A673 (cell line): ENCODE data around the gene DMBX1. TPM values are rescaled to one million over a fixed set of nuclear protein-coding genes. Genes with fewer than 3 reads are reported as not detected.
A peak's percentile ranks its signal among the peaks of the same experiment; 100 is the strongest.

Experiments
- BruUV-seq: library from RNA; stranded (reverse); fragments of 400-500 nt; replicated peaks from 2 replicates; lab custom pipeline; 2021; lab: Mats Ljungman, UMichigan
- CTCF ChIA-PET: fragments of 300-600 bp; sonication (Branson Sonifier 250); formaldehyde crosslinking; loops from one replicate; lab custom pipeline; 2022; ENCODE audit warnings: antibody characterized with exemption; lab: Charles Lee
- POLR2A ChIA-PET: fragments of 300-600 bp; sonication (Branson Sonifier 250); formaldehyde crosslinking; loops from one replicate; lab custom pipeline; 2022; ENCODE audit warnings: antibody characterized with exemption; ENCODE audit not compliant: low non-redundant PET; lab: Charles Lee
- DNase-seq: peaks from one replicate; pipeline ENCODE4 v3.0.0-alpha.2; 2015; ENCODE audit warnings: low spot score
- H3K27ac ChIP-seq: fragments of 200-600 bp; sonication (generic); 2 replicates; pipeline ENCODE4 v1.5.1; 2016; ENCODE audit warnings: mixed run types, low read depth, mild to moderate bottlenecking, mixed read lengths, antibody characterized with exemption, low read length; ENCODE audit not compliant: poor library complexity, severe bottlenecking
- H3K27me3 ChIP-seq: fragments of 200-600 bp; sonication (generic); replicated peaks from 2 replicates; pipeline ENCODE4 v1.6.1; 2017; ENCODE audit warnings: mixed run types, low read depth, mild to moderate bottlenecking, mixed read lengths, antibody characterized with exemption, low read length; ENCODE audit not compliant: insufficient read depth, poor library complexity
- H3K36me3 ChIP-seq: fragments of 200-600 bp; sonication (generic); 2 replicates; pipeline ENCODE4 v1.6.1; 2016; ENCODE audit warnings: mixed run types, mild to moderate bottlenecking, mixed read lengths, antibody characterized with exemption, low read length; ENCODE audit not compliant: insufficient read depth, poor library complexity, severe bottlenecking
- H3K4me1 ChIP-seq: fragments of 200-600 bp; sonication (generic); 2 replicates; pipeline ENCODE4 v1.6.1; 2017; ENCODE audit warnings: mixed run types, mild to moderate bottlenecking, mixed read lengths, antibody characterized with exemption, low read length; ENCODE audit not compliant: insufficient read depth, poor library complexity, severe bottlenecking
- H3K4me3 ChIP-seq: fragments of 200-600 bp; sonication (generic); 2 replicates; pipeline ENCODE4 v1.5.1; 2016; ENCODE audit warnings: low read depth, mixed run types, mild to moderate bottlenecking, mixed read lengths, low read length; ENCODE audit not compliant: poor library complexity, severe bottlenecking
- H3K9me3 ChIP-seq: fragments of 200-600 bp; sonication (generic); 2 replicates; pipeline ENCODE4 v1.6.1; 2016; ENCODE audit warnings: mixed run types, low read depth, mild to moderate bottlenecking, mixed read lengths, antibody characterized with exemption, low read length; ENCODE audit not compliant: poor library complexity, severe bottlenecking
- EZH2 ChIP-seq: fragments of 200-600 bp; sonication (generic); IDR thresholded peaks from 2 replicates; pipeline ENCODE4 v1.6.1; 2017; ENCODE audit warnings: borderline replicate concordance, low read depth, mild to moderate bottlenecking, mixed read lengths, antibody characterized with exemption, low read length; ENCODE audit not compliant: poor library complexity, severe bottlenecking
- intact Hi-C: fragments of 100-400 bp; cut with micrococcal nuclease; formaldehyde crosslinking; loops from one replicate; pipeline ENCODE4 v1.10.0; 2022; ENCODE audit not compliant: unreplicated experiment
- total RNA-seq: library from RNA; stranded (reverse); gene quantifications from 2 replicates; pipeline ENCODE4 v1.2.3, GENCODE V29; 2021
- TF ChIP-seq, protein P1 (sequence below): fragments of 300-800, 200-600 bp; sonication (generic); conservative IDR thresholded peaks from 2 replicates; pipeline ENCODE4 v1.5.1; 2017; ENCODE audit warnings: low read depth, mild to moderate bottlenecking, antibody characterized with exemption, low read length, moderate library complexity, mixed read lengths

Gene DMBX1
- total RNA-seq, 1 experiment from 2014 or later, result 0.69 TPM

DNA sequence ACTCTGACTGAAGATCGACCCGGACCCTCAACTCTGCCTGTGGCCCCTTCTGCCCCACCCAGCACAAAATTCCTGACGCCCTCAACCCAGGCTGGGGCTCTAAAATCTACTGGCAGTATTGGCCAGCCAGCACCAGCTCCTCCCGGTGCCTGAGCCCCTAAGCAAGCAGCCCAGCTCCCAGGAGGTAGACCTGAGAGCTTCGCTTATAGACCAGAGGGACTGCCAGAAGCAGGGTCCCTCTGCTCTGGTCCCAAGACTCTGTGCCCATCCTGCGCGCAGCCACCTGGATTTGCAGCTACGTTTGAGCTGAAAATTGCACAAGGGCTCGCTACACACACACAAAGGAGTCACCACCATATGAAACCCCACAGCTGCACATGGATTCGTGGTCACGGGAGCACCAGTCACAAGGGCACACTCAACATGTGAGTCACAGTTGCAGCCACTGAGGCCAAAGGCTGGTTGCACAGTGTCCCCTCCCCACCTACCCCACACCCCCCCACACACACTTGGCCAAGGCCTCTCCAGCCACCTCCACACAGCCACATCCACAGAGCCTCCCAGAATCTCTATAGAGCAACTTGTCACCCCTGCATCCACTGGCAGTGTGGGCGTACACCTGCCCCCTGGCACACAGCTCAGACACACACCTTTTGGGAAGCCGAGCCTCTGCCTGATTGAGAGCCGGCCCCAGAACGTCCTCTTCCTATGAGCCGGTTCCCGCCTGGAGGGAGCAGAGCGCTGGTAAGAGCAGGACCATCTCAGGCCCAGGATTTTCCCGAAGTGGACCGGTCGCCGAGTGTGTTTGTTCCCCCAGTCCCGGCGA, 1.1 kb upstream of the DMBX1 start:
- Histone ChIP-seq H3K27ac (no peak overlapping the region), H3K4me3 (peak overlapping the region; percentile 61), H3K9me3 (no peaks in the 10 kb centered on the region), H3K36me3 (no peaks in the 10 kb centered on the region), H3K4me1 (peaks cover 13% of the 10 kb centered on the region), H3K27me3 (peaks cover 57% of the 10 kb centered on the region)
- TF ChIP-seq, protein P1, sequence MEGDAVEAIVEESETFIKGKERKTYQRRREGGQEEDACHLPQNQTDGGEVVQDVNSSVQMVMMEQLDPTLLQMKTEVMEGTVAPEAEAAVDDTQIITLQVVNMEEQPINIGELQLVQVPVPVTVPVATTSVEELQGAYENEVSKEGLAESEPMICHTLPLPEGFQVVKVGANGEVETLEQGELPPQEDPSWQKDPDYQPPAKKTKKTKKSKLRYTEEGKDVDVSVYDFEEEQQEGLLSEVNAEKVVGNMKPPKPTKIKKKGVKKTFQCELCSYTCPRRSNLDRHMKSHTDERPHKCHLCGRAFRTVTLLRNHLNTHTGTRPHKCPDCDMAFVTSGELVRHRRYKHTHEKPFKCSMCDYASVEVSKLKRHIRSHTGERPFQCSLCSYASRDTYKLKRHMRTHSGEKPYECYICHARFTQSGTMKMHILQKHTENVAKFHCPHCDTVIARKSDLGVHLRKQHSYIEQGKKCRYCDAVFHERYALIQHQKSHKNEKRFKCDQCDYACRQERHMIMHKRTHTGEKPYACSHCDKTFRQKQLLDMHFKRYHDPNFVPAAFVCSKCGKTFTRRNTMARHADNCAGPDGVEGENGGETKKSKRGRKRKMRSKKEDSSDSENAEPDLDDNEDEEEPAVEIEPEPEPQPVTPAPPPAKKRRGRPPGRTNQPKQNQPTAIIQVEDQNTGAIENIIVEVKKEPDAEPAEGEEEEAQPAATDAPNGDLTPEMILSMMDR, result no peak
- no peak for TF ChIP-seq EZH2
- intact Hi-C loops, result loop anchor here (2.0 kb wide), 1 partner anchor 40 kb away; no protein-coding TSS in a partner anchor
- BruUV-seq, result no TSS peak
- POLR2A ChIA-PET, result no interaction called here
- CTCF ChIA-PET, result interaction anchor here (0.8 to 1.7 kb wide), 5 partner anchors 34 to 46 kb away, joined by 3 to 8 read pairs (median 4); no protein-coding TSS in a partner anchor
- no peak for DNase-seq

DNA sequence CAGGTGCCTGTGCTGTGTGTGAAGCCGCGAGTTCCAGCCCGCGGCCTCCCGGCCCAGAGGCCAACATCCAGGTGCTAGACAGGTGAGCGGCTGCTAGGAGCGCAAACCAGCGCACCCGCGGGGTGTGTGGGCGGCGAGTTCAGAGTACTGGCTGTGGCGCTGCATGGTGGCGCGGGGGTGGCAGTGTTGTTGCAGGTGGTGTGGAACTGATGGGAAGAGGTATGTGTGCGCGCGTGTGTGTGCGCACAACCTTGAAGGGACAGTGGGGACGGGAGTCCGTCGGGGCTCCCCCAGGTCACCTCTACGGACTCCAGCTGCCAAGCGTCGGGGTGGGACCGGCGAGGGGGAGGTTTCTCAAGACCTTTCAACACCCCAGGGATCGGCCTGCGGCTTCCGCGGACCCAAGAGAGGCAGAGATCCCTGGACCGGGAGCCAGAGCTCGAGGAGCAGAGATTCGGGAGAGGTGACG, 433 bp upstream of the DMBX1 start:
- Histone ChIP-seq H3K9me3 (no peaks in the 10 kb centered on the region), H3K36me3 (no peaks in the 10 kb centered on the region), H3K4me1 (peaks cover 13% of the 10 kb centered on the region), H3K27ac (no peak overlapping the region), H3K4me3 (peak overlapping the region; percentile 61), H3K27me3 (peaks cover 57% of the 10 kb centered on the region)
- ChIA-PET POLR2A (no interaction called here), CTCF (interaction anchor here (0.6 kb wide), 1 partner anchor 42 kb away, joined by 3 read pairs; no protein-coding TSS in a partner anchor)
- BruUV-seq, result no TSS peak
- TF ChIP-seq, protein P1, result no peak
- TF ChIP-seq EZH2, result peak; percentile 48
- intact Hi-C loops, result loop anchor here (2.0 kb wide), 1 partner anchor 40 kb away; no protein-coding TSS in a partner anchor
- DNase-seq, result no peak

DNA sequence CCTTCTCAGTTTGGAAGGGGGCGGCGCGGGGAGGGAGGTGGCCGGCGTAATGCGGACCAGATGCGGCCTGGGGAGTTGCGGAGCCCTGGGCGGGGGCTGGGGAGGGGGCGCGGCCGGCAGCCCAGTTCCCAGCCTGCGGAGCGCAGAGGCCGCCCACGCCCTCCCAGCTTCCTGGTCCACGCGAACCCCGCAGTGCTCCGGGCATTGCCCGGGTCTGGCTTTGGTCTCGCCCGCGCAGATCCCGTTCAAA, 695 bp downstream of the DMBX1 start:
- intact Hi-C loops, result no loop called here
- POLR2A ChIA-PET, result no interaction called here
- no peak overlapping the region for H3K27ac ChIP-seq
- no peak for DNase-seq
- H3K9me3 ChIP-seq, result no peaks in the 10 kb centered on the region
- no TSS peak for BruUV-seq
- TF ChIP-seq, protein P1, result no peak
- no peaks in the 10 kb centered on the region for H3K36me3 ChIP-seq
- H3K4me3 ChIP-seq, result peak overlapping the region; percentile 61
- CTCF ChIA-PET, result no interaction called here
- peaks cover 57% of the 10 kb centered on the region for H3K27me3 ChIP-seq
- peaks cover 13% of the 10 kb centered on the region for H3K4me1 ChIP-seq
